HG02938 (cell line): Measurements from ENCODE around the gene RNASEL.
"Not testable (repeated sequence)": the region's sequence is repeated elsewhere in the genome, so short reads cannot be mapped to it uniquely, and the experiment has no call there.

Source experiments
- ATAC-seq: cut with Tn5 transposase; IDR thresholded peaks from one replicate; pipeline ENCODE4 v1.9.1; 2021; ENCODE audit warnings: mild to moderate bottlenecking, moderate library complexity; ENCODE audit not compliant: unreplicated experiment

RNASEL gene

GRCh38 chr1:182588500-182589396, at the start of gene RNASEL:
Gene RNASEL (minus strand): TSS chr1:182589256. CDS start chr1:182586806, 2,450 bp downstream.
- ATAC-seq: peak; percentile 85

GRCh38 chr1:182637769-182638168, 48.7 kb upstream of the RNASEL start:
- no peak for ATAC-seq

- no peak for ATAC-seq
These were observed 46.8 kb upstream of the RNASEL start for GRCh38 chr1:182635871-182636270.

GRCh38 chr1:182634306-182635072, 45.4 kb upstream of the RNASEL start:
- ATAC-seq: no peak

GRCh38 chr1:182633657-182634281, 44.7 kb upstream of the RNASEL start:
- ATAC-seq: no peak

GRCh38 chr1:182633031-182633430, 44.0 kb upstream of the RNASEL start:
- ATAC-seq: no peak

GRCh38 chr1:182632441-182632857, 43.4 kb upstream of the RNASEL start:
- not testable (repeated sequence) for ATAC-seq

GRCh38 chr1:182631954-182632353, 42.9 kb upstream of the RNASEL start:
- ATAC-seq: no peak

GRCh38 chr1:182631053-182631677, 42.1 kb upstream of the RNASEL start:
- no peak for ATAC-seq

GRCh38 chr1:182630586-182630985, 41.5 kb upstream of the RNASEL start:
- ATAC-seq: no peak

GRCh38 chr1:182629499-182630096, 40.5 kb upstream of the RNASEL start:
- peak; percentile 39 for ATAC-seq

- no peak for ATAC-seq
These were observed 40.0 kb upstream of the RNASEL start for GRCh38 chr1:182629080-182629479.

GRCh38 chr1:182628657-182629056, 39.6 kb upstream of the RNASEL start:
- no peak for ATAC-seq

GRCh38 chr1:182627622-182628021, 38.6 kb upstream of the RNASEL start:
- no peak for ATAC-seq

- no peak for ATAC-seq
These were observed 37.5 kb upstream of the RNASEL start for GRCh38 chr1:182626527-182626926.

- ATAC-seq: no peak
These were observed 36.9 kb upstream of the RNASEL start for GRCh38 chr1:182625719-182626504.

- no peak for ATAC-seq
These were observed 36.0 kb upstream of the RNASEL start for GRCh38 chr1:182625024-182625423.

- ATAC-seq: no peak
These were observed 35.5 kb upstream of the RNASEL start for GRCh38 chr1:182624577-182624976.

GRCh38 chr1:182622901-182623528, 34.0 kb upstream of the RNASEL start:
- peak; percentile 47 for ATAC-seq
